ENCODE data around the gene CHST1. TPM values are rescaled to one million over a fixed set of nuclear protein-coding genes. Genes with fewer than 3 reads are reported as not detected.

The CHST1 gene
- total RNA-seq, 2 experiments from 2014 or later = not detected

DNA sequence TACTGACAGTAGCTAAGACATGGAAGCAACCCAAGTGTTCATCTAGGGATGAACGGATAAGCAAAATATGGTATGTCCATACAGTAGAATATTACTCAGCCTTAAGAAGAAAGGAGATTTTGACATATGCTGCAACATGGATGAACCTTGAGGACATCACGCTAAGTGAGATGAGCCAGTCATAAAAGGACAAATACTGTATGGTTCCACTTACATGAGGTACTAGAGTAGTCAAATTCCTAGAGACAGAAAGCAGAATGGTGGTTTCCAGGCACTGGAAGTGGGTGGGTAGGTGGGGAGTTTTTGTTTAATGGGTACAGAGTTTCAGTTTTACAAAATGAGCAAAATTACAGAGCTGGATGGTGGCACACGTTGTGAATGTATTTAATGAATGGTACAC is 18.1 kb downstream of the CHST1 start:
- H3K9me3 Mint-ChIP-seq = no peaks in the 10 kb centered on the region
- DNase-seq = no peak
- no peak overlapping the region for H3K4me3 Mint-ChIP-seq
- CTCF ChIA-PET = no interaction called here
- TF ChIP-seq, protein P1, sequence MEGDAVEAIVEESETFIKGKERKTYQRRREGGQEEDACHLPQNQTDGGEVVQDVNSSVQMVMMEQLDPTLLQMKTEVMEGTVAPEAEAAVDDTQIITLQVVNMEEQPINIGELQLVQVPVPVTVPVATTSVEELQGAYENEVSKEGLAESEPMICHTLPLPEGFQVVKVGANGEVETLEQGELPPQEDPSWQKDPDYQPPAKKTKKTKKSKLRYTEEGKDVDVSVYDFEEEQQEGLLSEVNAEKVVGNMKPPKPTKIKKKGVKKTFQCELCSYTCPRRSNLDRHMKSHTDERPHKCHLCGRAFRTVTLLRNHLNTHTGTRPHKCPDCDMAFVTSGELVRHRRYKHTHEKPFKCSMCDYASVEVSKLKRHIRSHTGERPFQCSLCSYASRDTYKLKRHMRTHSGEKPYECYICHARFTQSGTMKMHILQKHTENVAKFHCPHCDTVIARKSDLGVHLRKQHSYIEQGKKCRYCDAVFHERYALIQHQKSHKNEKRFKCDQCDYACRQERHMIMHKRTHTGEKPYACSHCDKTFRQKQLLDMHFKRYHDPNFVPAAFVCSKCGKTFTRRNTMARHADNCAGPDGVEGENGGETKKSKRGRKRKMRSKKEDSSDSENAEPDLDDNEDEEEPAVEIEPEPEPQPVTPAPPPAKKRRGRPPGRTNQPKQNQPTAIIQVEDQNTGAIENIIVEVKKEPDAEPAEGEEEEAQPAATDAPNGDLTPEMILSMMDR (IDR thresholded peaks at IDR 0.05) = no peak
- H3K36me3 Mint-ChIP-seq (ENCODE audit: low read depth) = no peaks in the 10 kb centered on the region
- Histone ChIP-seq H3K4me3 (ENCODE audit: low read length) (no peak overlapping the region), H3K4me1 (ENCODE audit: insufficient read depth, low read length) (no peaks in the 10 kb centered on the region), H3K27ac (ENCODE audit: low read depth in 1 of 2, low read length in 2 of 2) (no peak overlapping the region), H3K36me3 (ENCODE audit: insufficient read depth, low read length) (no peaks in the 10 kb centered on the region), H3K9me3 (ENCODE audit: control insufficient read depth in 1 of 2, insufficient read depth in 1 of 2, low read length in 2 of 2) (peaks cover 0 to 11% of the 10 kb centered on the region in 2 experiments), H3K27me3 (ENCODE audit: control insufficient read depth in 1 of 2, insufficient read depth in 2 of 2, low read length in 2 of 2) (peaks cover 3 to 7% of the 10 kb centered on the region in 2 experiments)
- ATAC-seq (ENCODE audit: poor library complexity) = no peak
- intact Hi-C loops (cut with DNase I, micrococcal nuclease) = no loop called here
- H3K27me3 Mint-ChIP-seq = peaks cover 39% of the 10 kb centered on the region
- H3K27ac Mint-ChIP-seq = no peak overlapping the region
- no peaks in the 10 kb centered on the region for H3K4me1 Mint-ChIP-seq (ENCODE audit: low read depth)
- POLR2A ChIA-PET = no interaction called here

DNA sequence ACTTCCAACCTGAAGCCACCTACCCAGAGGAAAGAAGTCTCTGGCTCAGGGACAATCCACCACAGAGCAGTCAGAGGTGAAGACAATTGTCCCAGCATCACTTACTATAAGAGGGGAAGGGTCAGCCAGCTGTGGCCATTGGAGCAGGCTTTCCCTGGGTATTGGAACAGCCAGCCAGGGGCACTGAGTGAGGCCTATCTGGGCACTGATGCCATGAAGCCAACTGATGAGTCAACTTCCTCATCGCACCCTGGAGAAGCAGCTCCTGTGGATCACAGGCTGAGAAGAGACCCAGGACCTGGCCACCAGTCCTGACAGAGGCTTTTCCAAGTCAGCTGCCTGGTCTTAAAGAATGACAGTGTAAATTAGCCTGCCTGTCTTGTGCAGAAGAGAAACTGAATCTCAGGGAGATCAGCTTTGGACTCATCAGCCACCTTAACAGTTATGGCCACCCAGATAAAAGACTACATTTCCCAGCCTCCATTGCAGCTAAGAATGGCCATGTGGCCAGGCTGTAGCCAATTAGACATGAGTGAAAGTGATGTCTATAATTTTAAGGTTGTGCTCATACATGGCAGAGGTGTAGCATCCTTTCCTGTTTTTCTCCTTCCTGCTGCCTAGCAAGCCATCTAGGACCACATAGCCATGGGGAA is 19.0 kb downstream of the CHST1 start:
- Mint-ChIP-seq H3K27ac (no peak overlapping the region), H3K4me1 (ENCODE audit: low read depth) (no peaks in the 10 kb centered on the region), H3K9me3 (no peaks in the 10 kb centered on the region), H3K4me3 (no peak overlapping the region), H3K36me3 (ENCODE audit: low read depth) (no peaks in the 10 kb centered on the region), H3K27me3 (peaks cover 36% of the 10 kb centered on the region)
- H3K4me1 ChIP-seq (ENCODE audit: insufficient read depth, low read length) = no peaks in the 10 kb centered on the region
- H3K27me3 ChIP-seq (ENCODE audit: control insufficient read depth in 1 of 2, insufficient read depth in 2 of 2, low read length in 2 of 2) = peaks cover 5 to 7% of the 10 kb centered on the region in 2 experiments
- DNase-seq = peak in 3 of 14 experiments; percentile 41 to 51 (median 49)
- ATAC-seq (ENCODE audit: poor library complexity) = peak; percentile 74
- H3K9me3 ChIP-seq (ENCODE audit: control insufficient read depth in 1 of 2, insufficient read depth in 1 of 2, low read length in 2 of 2) = peaks cover 0 to 11% of the 10 kb centered on the region in 2 experiments
- H3K36me3 ChIP-seq (ENCODE audit: insufficient read depth, low read length) = no peaks in the 10 kb centered on the region
- POLR2A ChIA-PET = no interaction called here
- H3K27ac ChIP-seq (ENCODE audit: low read depth in 1 of 2, low read length in 2 of 2) = no peak overlapping the region
- intact Hi-C loops (cut with DNase I, micrococcal nuclease) = no loop called here
- TF ChIP-seq, protein P1 (IDR thresholded peaks at IDR 0.05) = no peak
- H3K4me3 ChIP-seq (ENCODE audit: low read length) = no peak overlapping the region
- CTCF ChIA-PET = interaction anchor here (0.8 to 0.9 kb wide), 2 partner anchors 9 kb away, joined by 3 read pairs; no protein-coding TSS in a partner anchor

DNA sequence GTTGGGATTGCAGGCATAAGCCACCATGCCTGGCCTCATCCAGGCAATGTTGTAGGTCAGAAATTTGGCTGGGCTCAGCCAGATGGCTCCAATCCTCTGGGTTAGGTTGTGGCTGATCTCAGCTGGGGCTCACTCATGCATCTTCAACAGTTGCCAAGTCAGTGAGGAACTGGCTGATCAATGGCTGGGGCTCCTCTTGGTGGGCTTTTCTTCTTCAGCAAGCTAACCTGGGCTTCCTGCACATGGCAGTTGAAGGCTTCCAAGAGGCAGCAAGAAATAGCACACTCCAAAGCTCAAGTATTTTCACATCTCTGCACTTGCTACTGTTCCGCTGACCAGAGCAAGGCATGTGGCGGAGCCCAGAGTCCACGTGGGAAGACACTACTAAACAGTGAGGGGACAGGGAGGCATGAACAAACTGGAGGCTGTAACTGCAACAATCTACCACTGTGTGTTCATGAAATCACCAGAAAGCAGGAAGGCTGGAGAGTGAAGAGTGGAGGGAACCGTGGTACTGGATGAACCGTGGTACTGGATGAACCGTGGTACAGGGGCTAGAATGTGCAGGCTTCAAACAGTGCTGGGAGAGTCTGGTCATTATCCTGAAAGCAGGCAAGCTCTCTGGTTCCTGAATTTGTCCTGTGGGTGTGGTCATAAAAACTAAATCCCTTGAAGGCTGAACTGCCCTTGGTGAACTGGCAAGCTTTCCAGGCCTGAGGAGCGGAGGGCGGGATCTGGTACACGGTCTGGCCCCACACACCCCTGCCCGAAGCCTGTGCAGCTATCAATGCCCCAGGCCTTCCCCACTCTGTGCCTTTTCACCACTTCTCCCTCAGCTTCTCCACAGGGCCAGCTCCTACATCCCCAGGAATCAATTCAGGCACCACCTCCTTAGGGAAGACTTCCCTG is 20.2 kb downstream of the CHST1 start:
- TF ChIP-seq, protein P1 (IDR thresholded peaks at IDR 0.05) = no peak
- H3K4me1 Mint-ChIP-seq (ENCODE audit: low read depth) = no peaks in the 10 kb centered on the region
- no peak for ATAC-seq (ENCODE audit: poor library complexity)
- intact Hi-C loops (cut with DNase I, micrococcal nuclease) = no loop called here
- Histone ChIP-seq H3K4me3 (ENCODE audit: low read length) (no peak overlapping the region), H3K36me3 (ENCODE audit: insufficient read depth, low read length) (no peaks in the 10 kb centered on the region), H3K9me3 (ENCODE audit: control insufficient read depth in 1 of 2, insufficient read depth in 1 of 2, low read length in 2 of 2) (peaks cover 0 to 9% of the 10 kb centered on the region in 2 experiments), H3K27me3 (ENCODE audit: control insufficient read depth in 1 of 2, insufficient read depth in 2 of 2, low read length in 2 of 2) (peaks cover 7% of the 10 kb centered on the region in 2 experiments), H3K4me1 (ENCODE audit: insufficient read depth, low read length) (no peaks in the 10 kb centered on the region), H3K27ac (ENCODE audit: low read depth in 1 of 2, low read length in 2 of 2) (no peak overlapping the region)
- POLR2A ChIA-PET = no interaction called here
- DNase-seq = no peak
- H3K36me3 Mint-ChIP-seq (ENCODE audit: low read depth) = no peaks in the 10 kb centered on the region
- peaks cover 32% of the 10 kb centered on the region for H3K27me3 Mint-ChIP-seq
- H3K9me3 Mint-ChIP-seq = no peaks in the 10 kb centered on the region
- H3K4me3 Mint-ChIP-seq = no peak overlapping the region
- H3K27ac Mint-ChIP-seq = no peak overlapping the region
- CTCF ChIA-PET = interaction anchor here (0.8 kb wide), 1 partner anchor 10 kb away, joined by 3 read pairs; no protein-coding TSS in a partner anchor

Data from CD4-positive, alpha-beta T cell (primary cell).